ENCODE data around the gene GPR155.
A peak's percentile ranks its signal among the peaks of the same experiment; 100 is the strongest.
"Not testable (repeated sequence)": the region's sequence is repeated elsewhere in the genome, so short reads cannot be mapped to it uniquely, and the experiment has no call there.

Gene GPR155

GRCh38 chr2:174438146-174438886 is 48.5 kb downstream of the GPR155 start:
- DNase-seq (ENCODE audit: low read depth, low spot score) = no peak

GRCh38 chr2:174436351-174436750 is 50.5 kb downstream of the GPR155 start:
- DNase-seq (ENCODE audit: low read depth, low spot score) = no peak

GRCh38 chr2:174431902-174432301 is 54.9 kb downstream of the GPR155 start:
- DNase-seq (ENCODE audit: low read depth, low spot score) = no peak

DNA sequence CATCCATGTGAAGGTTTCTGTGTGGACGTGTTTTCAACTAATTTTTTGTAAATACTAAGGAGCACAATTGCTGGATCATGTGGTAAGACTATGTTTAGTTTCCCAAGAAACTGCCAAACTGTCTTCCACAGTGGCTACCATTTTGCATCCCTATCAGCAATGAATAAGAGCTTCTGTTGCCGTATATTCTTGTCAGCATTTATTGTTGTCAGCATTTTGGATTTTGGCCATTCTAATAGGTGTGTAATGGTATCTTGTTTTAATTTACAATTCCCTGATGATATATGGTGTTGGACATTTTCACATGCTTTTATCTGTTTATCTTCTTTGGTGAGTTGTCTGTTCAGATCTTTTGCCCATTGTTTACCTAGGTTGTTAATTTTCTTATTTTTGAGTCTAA is 56.8 kb downstream of the GPR155 start:
- no peak for DNase-seq (ENCODE audit: low read depth, low spot score)

DNA sequence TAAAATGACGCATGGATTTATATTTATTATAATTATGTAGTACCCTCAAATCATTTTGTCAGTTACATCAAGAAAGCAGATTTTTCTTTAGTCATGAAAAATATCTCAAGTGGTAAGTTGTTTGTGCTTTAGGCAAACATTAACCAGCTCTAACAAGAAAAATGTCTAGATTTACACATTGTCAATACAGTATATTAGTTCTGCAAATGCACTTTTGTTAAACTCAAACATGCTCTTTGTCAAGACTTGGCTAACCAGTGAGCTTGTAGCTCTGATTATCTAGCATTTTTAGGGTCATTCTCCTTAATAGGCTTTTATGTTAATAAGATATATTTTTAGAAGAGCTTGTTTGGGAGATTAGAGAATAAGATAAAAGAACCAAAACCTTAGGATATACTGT is 58.6 kb downstream of the GPR155 start:
- no peak for DNase-seq (ENCODE audit: low read depth, low spot score)

- DNase-seq (ENCODE audit: low read depth, low spot score) = no peak
Observed at GRCh38 chr2:174412256-174412655, 74.6 kb downstream of the GPR155 start.

DNA sequence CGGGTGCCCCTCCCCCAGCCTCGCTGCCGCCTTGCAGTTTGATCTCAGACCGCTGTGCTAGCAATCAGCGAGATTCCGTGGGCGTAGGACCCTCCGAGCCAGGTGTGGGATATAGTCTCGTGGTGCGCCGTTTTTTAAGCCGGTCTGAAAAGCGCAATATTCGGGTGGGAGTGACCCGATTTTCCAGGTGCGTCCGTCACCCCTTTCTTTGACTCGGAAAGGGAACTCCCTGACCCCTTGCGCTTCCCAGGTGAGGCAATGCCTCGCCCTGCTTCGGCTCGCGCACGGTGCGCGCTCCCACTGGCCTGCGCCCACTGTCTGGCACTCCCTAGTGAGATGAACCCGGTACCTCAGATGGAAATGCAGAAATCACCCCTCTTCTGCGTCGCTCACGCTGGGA is 76.8 kb downstream of the GPR155 start:
- DNase-seq (ENCODE audit: low read depth, low spot score) = not testable (repeated sequence)

GRCh38 chr2:174403628-174404027 is 83.2 kb downstream of the GPR155 start:
- no peak for DNase-seq (ENCODE audit: low read depth, low spot score)

DNA sequence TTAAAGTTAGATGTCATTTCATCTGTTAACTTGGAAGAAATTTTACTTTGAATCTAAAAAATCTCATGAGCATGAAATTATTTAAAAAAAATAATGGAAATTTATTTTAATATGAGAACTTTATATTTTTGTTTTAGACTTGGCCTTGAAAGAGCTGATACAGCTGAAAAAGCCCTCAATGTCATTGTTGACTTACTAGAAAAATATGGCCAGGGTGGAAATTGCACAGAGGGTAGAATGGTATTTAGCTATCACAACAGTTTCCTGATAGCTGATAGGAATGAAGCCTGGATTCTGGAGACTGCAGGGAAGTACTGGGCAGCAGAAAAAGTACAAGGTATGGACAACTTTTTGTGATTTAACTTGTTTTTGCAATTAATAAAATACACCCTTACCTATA is 86.0 kb downstream of the GPR155 start:
- no peak for DNase-seq (ENCODE audit: low read depth, low spot score)

GRCh38 chr2:174399171-174399570 is 87.7 kb downstream of the GPR155 start:
- no peak for DNase-seq (ENCODE audit: low read depth, low spot score)

GRCh38 chr2:174397773-174398172 is 89.1 kb downstream of the GPR155 start:
- no peak for DNase-seq (ENCODE audit: low read depth, low spot score)

DNA sequence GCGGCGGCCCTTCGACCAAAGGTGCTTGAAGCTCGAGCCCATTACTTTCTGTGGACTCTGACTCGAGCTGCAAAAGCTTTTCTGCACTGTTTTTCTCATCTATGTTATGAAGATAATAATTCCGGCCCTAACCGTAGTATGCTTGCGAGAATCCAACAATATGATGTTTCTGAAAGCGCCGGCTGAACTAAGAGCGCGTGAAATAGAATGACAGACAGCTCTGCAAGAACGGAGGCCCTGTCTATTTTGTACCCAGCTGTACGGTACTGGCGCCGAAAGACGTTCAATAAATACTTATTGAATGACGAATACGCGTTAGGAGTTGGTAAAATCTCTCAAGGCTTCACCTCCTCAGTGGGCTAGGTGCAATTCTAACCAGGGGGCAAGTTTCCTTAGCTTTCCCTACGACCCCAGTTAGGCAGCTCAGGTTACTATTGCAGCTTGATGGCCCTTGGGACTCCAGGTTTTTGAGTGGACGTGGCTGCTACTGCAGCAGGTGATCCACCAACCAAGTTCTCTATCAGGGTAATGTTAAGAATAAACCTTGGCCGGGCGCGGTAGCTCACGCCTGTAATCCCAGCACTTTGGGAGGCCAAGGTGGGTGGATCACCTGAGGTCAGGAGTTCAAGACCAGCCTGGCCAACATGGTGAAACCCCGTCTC is 90.7 kb downstream of the GPR155 start:
- no peak for DNase-seq (ENCODE audit: low read depth, low spot score)

DNA sequence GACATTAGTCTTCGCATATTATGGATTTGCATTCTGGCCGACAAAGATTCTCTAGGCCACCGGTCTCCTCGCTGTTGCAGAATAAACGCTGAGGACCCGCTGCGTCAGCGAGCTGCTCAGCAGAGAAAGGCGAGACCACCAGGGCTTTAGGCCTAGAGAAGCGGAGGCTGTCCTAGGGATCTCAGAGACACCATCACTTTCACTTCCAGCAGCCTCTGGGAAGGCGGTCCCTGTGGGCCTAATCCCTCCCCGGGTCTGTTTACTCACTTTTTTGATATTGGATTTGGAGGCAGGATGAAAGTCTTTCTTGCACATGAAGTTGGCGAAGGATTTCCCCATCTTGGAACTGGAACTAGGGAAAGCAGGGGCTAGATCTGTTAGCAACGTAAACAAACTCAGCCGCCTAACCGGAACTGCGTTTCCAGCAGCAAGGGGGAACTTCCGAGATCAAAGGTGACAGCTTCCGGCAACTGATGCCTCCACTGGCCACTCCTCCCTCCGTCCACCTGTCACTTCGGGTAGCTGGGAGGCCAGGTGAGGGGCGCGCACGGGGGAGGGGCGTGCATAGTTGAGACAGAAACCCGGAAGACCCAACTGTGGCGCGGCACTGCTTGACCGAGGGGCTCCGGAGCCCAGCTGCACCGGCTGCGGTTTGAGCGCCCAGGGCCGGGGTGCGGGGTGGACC is 91.4 kb downstream of the GPR155 start, which contains the start of gene SCRN3:
SCRN3 (plus strand) TSS at position 447 of the 685 bp plus-strand sequence. CDS start 2,554 bp downstream, outside the sequence.
- peak; percentile 39 for DNase-seq (ENCODE audit: low read depth, low spot score)

- DNase-seq (ENCODE audit: low read depth, low spot score) = no peak
Observed at GRCh38 chr2:174392706-174393105, 94.1 kb downstream of the GPR155 start.

- DNase-seq (ENCODE audit: low read depth, low spot score) = not testable (repeated sequence)
Observed at GRCh38 chr2:174390303-174390702, 96.5 kb downstream of the GPR155 start.

- DNase-seq (ENCODE audit: low read depth, low spot score) = no peak
Observed at GRCh38 chr2:174389542-174389941, 97.3 kb downstream of the GPR155 start.

- DNase-seq (ENCODE audit: low read depth, low spot score) = not testable (repeated sequence)
Observed at GRCh38 chr2:174388706-174389105, 98.1 kb downstream of the GPR155 start.

GRCh38 chr2:174385201-174385600 is 101.6 kb downstream of the GPR155 start:
- DNase-seq (ENCODE audit: low read depth, low spot score) = no peak

DNA sequence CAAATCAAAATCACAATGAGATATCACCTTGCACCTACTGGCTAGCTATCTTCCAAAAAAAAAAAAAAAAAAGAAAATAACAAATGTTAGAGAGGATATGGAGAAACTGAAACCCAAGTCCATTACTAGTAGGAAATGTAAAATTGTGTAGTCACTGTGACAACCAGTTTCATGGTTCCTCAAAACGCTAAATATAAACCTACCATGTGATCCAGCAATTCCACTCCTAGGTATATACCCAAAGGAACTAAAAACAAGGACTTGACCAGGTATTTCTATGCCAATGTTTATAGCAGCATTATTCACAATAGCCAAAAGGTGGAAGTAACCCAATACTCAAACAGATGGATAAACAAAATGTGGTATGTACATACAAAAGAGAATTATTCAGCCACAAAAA is 103.0 kb downstream of the GPR155 start:
- no peak for DNase-seq (ENCODE audit: low read depth, low spot score)

Measured in activated naive CD8-positive, alpha-beta T cell treated with anti-CD3 and anti-CD28 coated beads, Interleukin-2, amount 50 U/mL, for 16 hours (primary cell).